ENCODE data around the gene ERBB4.
"Not testable (repeated sequence)": the region's sequence is repeated elsewhere in the genome, so short reads cannot be mapped to it uniquely, and the experiment has no call there.

The ERBB4 gene

GRCh38 chr2:211766689-211767088 is 771.9 kb downstream of the ERBB4 start:
- DNase-seq: no peak

- DNase-seq: no peak
Observed at GRCh38 chr2:211762479-211762878, 776.1 kb downstream of the ERBB4 start.

- no peak for DNase-seq
Observed at GRCh38 chr2:211760103-211760502, 778.5 kb downstream of the ERBB4 start.

GRCh38 chr2:211756266-211756665 is 782.3 kb downstream of the ERBB4 start:
- no peak for DNase-seq

- DNase-seq: no peak
Observed at GRCh38 chr2:211755187-211755586, 783.4 kb downstream of the ERBB4 start.

GRCh38 chr2:211751848-211752247 is 786.8 kb downstream of the ERBB4 start:
- DNase-seq: no peak

- no peak for DNase-seq
Observed at GRCh38 chr2:211748339-211748738, 790.3 kb downstream of the ERBB4 start.

- DNase-seq: peak; percentile 44
Observed at GRCh38 chr2:211745295-211746097, 793.1 kb downstream of the ERBB4 start.

GRCh38 chr2:211744379-211744778 is 794.2 kb downstream of the ERBB4 start:
- no peak for DNase-seq

GRCh38 chr2:211741966-211742365 is 796.6 kb downstream of the ERBB4 start:
- DNase-seq: no peak

GRCh38 chr2:211737282-211737681 is 801.3 kb downstream of the ERBB4 start:
- DNase-seq: no peak

- DNase-seq: no peak
Observed at GRCh38 chr2:211730215-211730614, 808.4 kb downstream of the ERBB4 start.

- no peak for DNase-seq
Observed at GRCh38 chr2:211729433-211729832, 809.2 kb downstream of the ERBB4 start.

GRCh38 chr2:211724933-211725332 is 813.7 kb downstream of the ERBB4 start:
- no peak for DNase-seq

- DNase-seq: no peak
Observed at GRCh38 chr2:211723398-211723797, 815.2 kb downstream of the ERBB4 start.

GRCh38 chr2:211722928-211723327 is 815.7 kb downstream of the ERBB4 start:
- no peak for DNase-seq

- not testable (repeated sequence) for DNase-seq
Observed at GRCh38 chr2:211721874-211722273, 816.7 kb downstream of the ERBB4 start.

GRCh38 chr2:211709389-211709788 is 829.2 kb downstream of the ERBB4 start:
- no peak for DNase-seq

- DNase-seq: no peak
Observed at GRCh38 chr2:211692689-211693088, 845.9 kb downstream of the ERBB4 start.

- no peak for DNase-seq
Observed at GRCh38 chr2:211690736-211691135, 847.9 kb downstream of the ERBB4 start.

GRCh38 chr2:211688196-211688595 is 850.4 kb downstream of the ERBB4 start:
- no peak for DNase-seq

GRCh38 chr2:211674715-211675114 is 863.9 kb downstream of the ERBB4 start:
- no peak for DNase-seq

- DNase-seq: no peak
Observed at GRCh38 chr2:211673133-211673905, 865.3 kb downstream of the ERBB4 start.

- DNase-seq: no peak
Observed at GRCh38 chr2:211671977-211672376, 866.6 kb downstream of the ERBB4 start.

Measured in right forelimb (tissue), 1 donor.